H9 (cell line): ENCODE results near the gene HOATZ. TPM values are rescaled to one million over a fixed set of nuclear protein-coding genes. Genes with fewer than 3 reads are reported as not detected.

Experiments used
- DNase-seq: peaks from one replicate; pipeline ENCODE4 v3.0.0-alpha.2; 2017
- H2AFZ ChIP-seq: one replicate; pipeline ENCODE4 v1.6.1; 2013; ENCODE audit warnings: mild to moderate bottlenecking, low read length, control low read depth, moderate library complexity
- H2AK5ac ChIP-seq: 2 replicates; pipeline ENCODE4 v1.6.1; 2013; ENCODE audit warnings: low read length, control low read depth, mixed read lengths; ENCODE audit not compliant: insufficient read length
- H2BK120ac ChIP-seq: one replicate; pipeline ENCODE4 v1.6.1; 2013; ENCODE audit warnings: low read depth, mild to moderate bottlenecking, low read length, control low read depth, inconsistent platforms; ENCODE audit not compliant: poor library complexity, severe bottlenecking
- H2BK12ac ChIP-seq: 2 replicates; pipeline ENCODE4 v1.6.1; 2013; ENCODE audit warnings: low read length, control low read depth, mixed read lengths, low read depth; ENCODE audit not compliant: insufficient read length
- H2BK15ac ChIP-seq: 2 replicates; pipeline ENCODE4 v1.6.1; 2013; ENCODE audit warnings: low read depth, low read length, control low read depth
- H2BK20ac ChIP-seq: one replicate; pipeline ENCODE4 v1.6.1; 2013; ENCODE audit warnings: low read depth, mild to moderate bottlenecking, low read length, control low read depth, inconsistent platforms; ENCODE audit not compliant: poor library complexity, severe bottlenecking
- H2BK5ac ChIP-seq: 2 replicates; pipeline ENCODE4 v1.6.1; 2013; ENCODE audit warnings: low read length, control low read depth, mixed read lengths; ENCODE audit not compliant: insufficient read length
- H3K14ac ChIP-seq: 2 replicates; pipeline ENCODE4 v1.6.1; 2013; ENCODE audit warnings: low read length, control low read depth; ENCODE audit not compliant: insufficient read depth
- H3K18ac ChIP-seq: 2 replicates; pipeline ENCODE4 v1.6.1; 2013; ENCODE audit warnings: low read depth, mild to moderate bottlenecking, mixed read lengths, low read length, control low read depth; ENCODE audit not compliant: insufficient read length
- H3K23ac ChIP-seq: 2 replicates; pipeline ENCODE4 v1.6.1; 2013; ENCODE audit warnings: low read length, control low read depth, mixed read lengths, low read depth; ENCODE audit not compliant: insufficient read length
- H3K23me2 ChIP-seq: 2 replicates; pipeline ENCODE4 v1.6.1; 2013; ENCODE audit warnings: low read depth, mild to moderate bottlenecking, mixed read lengths, low read length, control low read depth; ENCODE audit not compliant: insufficient read length, poor library complexity, severe bottlenecking
- H3K27ac ChIP-seq: 2 replicates; pipeline ENCODE4 v1.5.1; 2013; ENCODE audit warnings: low read length, control low read depth, mixed read lengths, low read depth; ENCODE audit not compliant: insufficient read length
- H3K27me3 ChIP-seq: 2 replicates; pipeline ENCODE4 v1.6.1; 2013; ENCODE audit warnings: low read length, control low read depth, inconsistent platforms; ENCODE audit not compliant: insufficient read depth
- H3K4ac ChIP-seq: 2 replicates; pipeline ENCODE4 v1.6.1; 2013; ENCODE audit warnings: low read depth, mild to moderate bottlenecking, control low read depth, inconsistent platforms, low read length, moderate library complexity
- H3K4me1 ChIP-seq: 2 replicates; pipeline ENCODE4 v1.6.1; 2013; ENCODE audit warnings: low read length, control low read depth, inconsistent platforms; ENCODE audit not compliant: insufficient read depth
- H3K4me2 ChIP-seq: 2 replicates; pipeline ENCODE4 v1.6.1; 2013; ENCODE audit warnings: low read length, control low read depth, mixed read lengths; ENCODE audit not compliant: insufficient read length, insufficient read depth
- H3K56ac ChIP-seq: 2 replicates; pipeline ENCODE4 v1.6.1; 2013; ENCODE audit warnings: low read depth, mild to moderate bottlenecking, mixed read lengths, low read length, control low read depth; ENCODE audit not compliant: insufficient read length
- H3K79me1 ChIP-seq: 2 replicates; pipeline ENCODE4 v1.6.1; 2013; ENCODE audit warnings: low read depth, mild to moderate bottlenecking, moderate library complexity, low read length, control low read depth, inconsistent platforms; ENCODE audit not compliant: insufficient read depth, poor library complexity, severe bottlenecking
- H3K79me2 ChIP-seq: 2 replicates; pipeline ENCODE4 v1.6.1; 2013; ENCODE audit warnings: low read length, control low read depth, inconsistent platforms; ENCODE audit not compliant: insufficient read depth
- H3K9ac ChIP-seq: 2 replicates; pipeline ENCODE4 v1.6.1; 2013; ENCODE audit warnings: low read length, control low read depth, mixed read lengths; ENCODE audit not compliant: insufficient read length; ENCODE audit errors: extremely low read depth
- H3K9me3 ChIP-seq: one replicate; pipeline ENCODE4 v1.6.1; 2013; ENCODE audit warnings: low read depth, low read length, inconsistent platforms; ENCODE audit not compliant: control insufficient read depth
- H3T11ph ChIP-seq: one replicate; pipeline ENCODE4 v1.6.1; 2013; ENCODE audit warnings: mild to moderate bottlenecking, low read length, control low read depth, inconsistent platforms
- H4K20me1 ChIP-seq: one replicate; pipeline ENCODE4 v1.6.1; 2013; ENCODE audit not compliant: control insufficient read depth, insufficient read length, insufficient read depth
- H4K5ac ChIP-seq: 2 replicates; pipeline ENCODE4 v1.6.1; 2013; ENCODE audit warnings: low read depth, mild to moderate bottlenecking, mixed read lengths, low read length, control low read depth; ENCODE audit not compliant: insufficient read length
- H4K8ac ChIP-seq: replicated peaks from 2 replicates; pipeline ENCODE4 v1.6.1; 2013; ENCODE audit warnings: low read length, control low read depth, mixed read lengths, low read depth; ENCODE audit not compliant: insufficient read length
- H4K91ac ChIP-seq: 2 replicates; pipeline ENCODE4 v1.6.1; 2013; ENCODE audit warnings: low read depth, mild to moderate bottlenecking, moderate library complexity, mixed read lengths, low read length, control low read depth; ENCODE audit not compliant: insufficient read length
- H3K27ac Mint-ChIP-seq, 3 experiments: 2 replicates in 2 of 3; 3 replicates in 1 of 3; pipeline ENCODE4 v1.8.0; 2020 to 2021; ENCODE audit warnings: mixed read lengths in 3 of 3, mild to moderate bottlenecking in 1 of 3, moderate library complexity in 1 of 3
- H3K27me3 Mint-ChIP-seq: 2 replicates; pipeline ENCODE4 v1.8.0; 2021; ENCODE audit warnings: low read depth, mild to moderate bottlenecking, moderate library complexity, mixed read lengths
- H3K36me3 Mint-ChIP-seq, 3 experiments: 2 replicates in 2 of 3; 3 replicates in 1 of 3; pipeline ENCODE4 v1.8.0; 2020 to 2021; ENCODE audit warnings: low read depth in 3 of 3, mixed read lengths in 3 of 3; ENCODE audit not compliant: insufficient read depth in 1 of 3
- H3K4me1 Mint-ChIP-seq, 2 experiments: 2 replicates each; pipeline ENCODE4 v1.8.0; 2020; ENCODE audit warnings: mixed read lengths in 2 of 2
- H3K4me3 Mint-ChIP-seq, 2 experiments: 2 replicates in 1 of 2; 3 replicates in 1 of 2; pipeline ENCODE4 v1.8.0; 2020 to 2021; ENCODE audit warnings: mild to moderate bottlenecking in 2 of 2, mixed read lengths in 2 of 2, moderate library complexity in 1 of 2
- H3K9me3 Mint-ChIP-seq, 2 experiments: 2 replicates in 1 of 2; 3 replicates in 1 of 2; pipeline ENCODE4 v1.8.0; 2020; ENCODE audit warnings: mild to moderate bottlenecking in 2 of 2, mixed read lengths in 2 of 2, moderate library complexity in 1 of 2
- WGBS: extraction: QIAGEN DNeasy Blood & Tissue Kit; methylation state at CpG from one replicate; pipeline ENCODE4 v1.1.7; 2013; ENCODE audit warnings: missing lambda C conversion rate, low lambda C conversion rate, mixed read lengths; ENCODE audit not compliant: insufficient read length; ENCODE audit errors: extremely low coverage; 5-methylcytosine and 5-hydroxymethylcytosine counted together
- total RNA-seq: library from RNA; stranded (reverse); gene quantifications from 2 replicates; pipeline ENCODE4 v1.2.1, GENCODE V29; 2021
- TF ChIP-seq, protein P1 (sequence below): fragments of 200-600 bp; sonication (generic); conservative IDR thresholded peaks from 3 replicates; pipeline ENCODE4 v1.8.0; 2021; ENCODE audit warnings: antibody characterized with exemption, mild to moderate bottlenecking

HOATZ gene
- total RNA-seq, 1 experiment from 2014 or later: not detected

DNA sequence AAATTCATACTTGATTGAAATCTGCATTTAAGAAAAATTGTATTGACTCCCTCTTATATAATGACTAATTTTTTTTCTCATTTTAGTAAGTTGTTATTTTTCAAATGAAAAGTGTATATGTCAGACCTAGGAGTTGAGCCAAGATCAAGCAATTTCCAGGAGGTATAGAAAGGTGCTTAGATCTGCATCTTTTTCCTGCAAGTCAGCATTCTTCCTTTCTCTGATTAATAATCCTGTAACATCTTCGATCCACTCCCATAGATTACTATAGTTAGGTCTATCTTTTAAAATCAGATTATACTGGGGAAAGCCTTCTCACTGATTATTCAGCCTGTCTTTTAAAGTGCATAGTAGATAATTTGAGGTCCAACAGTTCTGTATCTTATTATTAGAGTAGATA lies 12.7 kb downstream of the HOATZ start:
- no peak overlapping the region for H3K4me2 ChIP-seq
- no peak overlapping the region for H2AFZ ChIP-seq
- no peak overlapping the region for H2AK5ac ChIP-seq
- H3K9me3 ChIP-seq: no peaks in the 10 kb centered on the region
- no peak overlapping the region for H3T11ph ChIP-seq
- H4K8ac ChIP-seq: no peak overlapping the region
- no peaks in the 10 kb centered on the region for H3K36me3 Mint-ChIP-seq
- H3K4me3 Mint-ChIP-seq: no peak overlapping the region
- no peak overlapping the region for H4K5ac ChIP-seq
- no peak overlapping the region for H3K14ac ChIP-seq
- H3K27ac Mint-ChIP-seq: no peak overlapping the region
- TF ChIP-seq, protein P1, sequence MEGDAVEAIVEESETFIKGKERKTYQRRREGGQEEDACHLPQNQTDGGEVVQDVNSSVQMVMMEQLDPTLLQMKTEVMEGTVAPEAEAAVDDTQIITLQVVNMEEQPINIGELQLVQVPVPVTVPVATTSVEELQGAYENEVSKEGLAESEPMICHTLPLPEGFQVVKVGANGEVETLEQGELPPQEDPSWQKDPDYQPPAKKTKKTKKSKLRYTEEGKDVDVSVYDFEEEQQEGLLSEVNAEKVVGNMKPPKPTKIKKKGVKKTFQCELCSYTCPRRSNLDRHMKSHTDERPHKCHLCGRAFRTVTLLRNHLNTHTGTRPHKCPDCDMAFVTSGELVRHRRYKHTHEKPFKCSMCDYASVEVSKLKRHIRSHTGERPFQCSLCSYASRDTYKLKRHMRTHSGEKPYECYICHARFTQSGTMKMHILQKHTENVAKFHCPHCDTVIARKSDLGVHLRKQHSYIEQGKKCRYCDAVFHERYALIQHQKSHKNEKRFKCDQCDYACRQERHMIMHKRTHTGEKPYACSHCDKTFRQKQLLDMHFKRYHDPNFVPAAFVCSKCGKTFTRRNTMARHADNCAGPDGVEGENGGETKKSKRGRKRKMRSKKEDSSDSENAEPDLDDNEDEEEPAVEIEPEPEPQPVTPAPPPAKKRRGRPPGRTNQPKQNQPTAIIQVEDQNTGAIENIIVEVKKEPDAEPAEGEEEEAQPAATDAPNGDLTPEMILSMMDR: no peak
- no peaks in the 10 kb centered on the region for H3K27me3 ChIP-seq
- no peak overlapping the region for H3K9ac ChIP-seq
- no peak overlapping the region for H3K18ac ChIP-seq
- no CpG with 5 or more reads among the region's 1 CpG for WGBS
- H3K9me3 Mint-ChIP-seq: no peaks in the 10 kb centered on the region
- H3K79me1 ChIP-seq: no peaks in the 10 kb centered on the region
- no peak overlapping the region for H3K56ac ChIP-seq
- no peaks in the 10 kb centered on the region for H3K79me2 ChIP-seq
- H3K23me2 ChIP-seq: no peaks in the 10 kb centered on the region
- H3K23ac ChIP-seq: no peak overlapping the region
- peaks cover 5% of the 10 kb centered on the region in 2 experiments; a peak in 3 of 4 replicates for H3K4me1 Mint-ChIP-seq
- H2BK12ac ChIP-seq: no peak overlapping the region
- H4K20me1 ChIP-seq: no peaks in the 10 kb centered on the region
- no peak overlapping the region for H4K91ac ChIP-seq
- H2BK20ac ChIP-seq: no peak overlapping the region
- H3K27ac ChIP-seq: no peak overlapping the region
- no peak overlapping the region for H2BK120ac ChIP-seq
- no peaks in the 10 kb centered on the region for H3K27me3 Mint-ChIP-seq
- no peak overlapping the region for H3K4ac ChIP-seq
- no peak overlapping the region for H2BK5ac ChIP-seq
- no peak for DNase-seq
- H3K4me1 ChIP-seq: no peaks in the 10 kb centered on the region
- no peak overlapping the region for H2BK15ac ChIP-seq
